22Rv1 (cell line): ENCODE measurements around the gene CTTNBP2.

Source experiments
- H3K27ac ChIP-seq: fragments of 450-650 bp; 2 replicates; pipeline ENCODE4 v1.5.1; 2017
- ZFX ChIP-seq: fragments of 450-650 bp; IDR thresholded peaks from 2 replicates; pipeline ENCODE4 v1.6.1; 2017; ENCODE audit warnings: antibody characterized with exemption, borderline replicate concordance
- TF ChIP-seq, protein P1 (sequence below): fragments of 450-650 bp; IDR thresholded peaks from 2 replicates; pipeline ENCODE4 v1.5.1; 2017; ENCODE audit warnings: mild to moderate bottlenecking

Gene CTTNBP2

DNA sequence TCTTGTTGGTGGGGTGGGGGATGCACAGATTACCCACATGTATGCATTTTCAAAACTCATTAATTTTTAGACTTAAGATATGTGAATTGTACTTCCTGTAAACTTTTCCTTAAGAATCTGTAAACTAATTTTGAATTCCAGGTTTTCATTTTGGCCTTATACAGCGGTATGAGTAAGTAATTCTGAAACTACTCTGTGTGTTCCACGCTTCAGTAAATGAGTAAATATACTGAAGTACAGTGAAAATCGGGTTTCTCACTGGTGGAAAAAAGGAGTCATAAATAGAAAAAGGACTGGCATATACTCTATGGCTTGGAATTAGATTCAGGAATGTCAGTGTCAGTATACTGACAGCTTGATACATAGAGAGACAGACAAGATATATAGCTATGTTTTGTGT, 72.8 kb downstream of the CTTNBP2 start:
- TF ChIP-seq ZFX, result no peak
- TF ChIP-seq, protein P1, sequence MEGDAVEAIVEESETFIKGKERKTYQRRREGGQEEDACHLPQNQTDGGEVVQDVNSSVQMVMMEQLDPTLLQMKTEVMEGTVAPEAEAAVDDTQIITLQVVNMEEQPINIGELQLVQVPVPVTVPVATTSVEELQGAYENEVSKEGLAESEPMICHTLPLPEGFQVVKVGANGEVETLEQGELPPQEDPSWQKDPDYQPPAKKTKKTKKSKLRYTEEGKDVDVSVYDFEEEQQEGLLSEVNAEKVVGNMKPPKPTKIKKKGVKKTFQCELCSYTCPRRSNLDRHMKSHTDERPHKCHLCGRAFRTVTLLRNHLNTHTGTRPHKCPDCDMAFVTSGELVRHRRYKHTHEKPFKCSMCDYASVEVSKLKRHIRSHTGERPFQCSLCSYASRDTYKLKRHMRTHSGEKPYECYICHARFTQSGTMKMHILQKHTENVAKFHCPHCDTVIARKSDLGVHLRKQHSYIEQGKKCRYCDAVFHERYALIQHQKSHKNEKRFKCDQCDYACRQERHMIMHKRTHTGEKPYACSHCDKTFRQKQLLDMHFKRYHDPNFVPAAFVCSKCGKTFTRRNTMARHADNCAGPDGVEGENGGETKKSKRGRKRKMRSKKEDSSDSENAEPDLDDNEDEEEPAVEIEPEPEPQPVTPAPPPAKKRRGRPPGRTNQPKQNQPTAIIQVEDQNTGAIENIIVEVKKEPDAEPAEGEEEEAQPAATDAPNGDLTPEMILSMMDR, result no peak
- no peak overlapping the region for H3K27ac ChIP-seq

DNA sequence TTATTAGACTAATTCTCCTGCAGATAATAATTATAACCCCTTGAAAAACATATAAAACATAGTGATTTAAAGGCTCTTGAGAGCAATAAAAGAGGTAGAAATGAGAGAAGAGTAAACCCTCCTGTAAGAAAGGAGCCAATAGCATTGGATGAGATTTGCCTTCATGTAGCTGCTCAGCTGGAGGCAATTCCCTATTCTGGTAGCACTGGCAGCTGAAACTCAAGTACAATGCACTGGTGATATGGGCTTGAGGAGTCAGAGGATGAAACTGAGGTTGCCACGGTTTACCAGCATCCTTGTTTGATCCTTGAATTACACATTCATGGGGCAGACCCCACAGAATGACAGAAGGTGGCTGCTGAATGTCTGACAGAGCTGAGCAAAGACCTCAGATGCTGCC, 76.4 kb downstream of the CTTNBP2 start:
- TF ChIP-seq, protein P1, result no peak
- TF ChIP-seq ZFX, result no peak
- no peak overlapping the region for H3K27ac ChIP-seq

DNA sequence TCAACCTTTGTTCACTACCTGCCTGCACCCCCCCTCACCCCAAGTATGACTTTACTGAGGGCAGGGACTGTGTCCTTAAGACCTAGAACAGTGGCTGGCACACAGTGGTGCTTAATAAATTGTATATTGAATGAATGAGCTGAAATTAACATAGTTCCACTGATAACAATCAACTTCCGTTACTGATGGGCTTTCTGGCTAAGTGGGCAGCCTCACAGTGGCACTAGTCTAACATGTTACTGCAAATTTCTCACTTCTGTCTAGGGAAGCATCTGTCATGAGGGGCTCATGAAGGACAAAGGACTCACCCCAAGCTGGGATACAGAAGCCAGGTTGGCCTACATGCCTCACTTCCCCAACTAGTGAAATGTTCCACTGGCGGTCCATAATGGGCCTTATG, 79.3 kb downstream of the CTTNBP2 start:
- TF ChIP-seq ZFX, result no peak
- TF ChIP-seq, protein P1, result no peak
- H3K27ac ChIP-seq, result no peak overlapping the region

DNA sequence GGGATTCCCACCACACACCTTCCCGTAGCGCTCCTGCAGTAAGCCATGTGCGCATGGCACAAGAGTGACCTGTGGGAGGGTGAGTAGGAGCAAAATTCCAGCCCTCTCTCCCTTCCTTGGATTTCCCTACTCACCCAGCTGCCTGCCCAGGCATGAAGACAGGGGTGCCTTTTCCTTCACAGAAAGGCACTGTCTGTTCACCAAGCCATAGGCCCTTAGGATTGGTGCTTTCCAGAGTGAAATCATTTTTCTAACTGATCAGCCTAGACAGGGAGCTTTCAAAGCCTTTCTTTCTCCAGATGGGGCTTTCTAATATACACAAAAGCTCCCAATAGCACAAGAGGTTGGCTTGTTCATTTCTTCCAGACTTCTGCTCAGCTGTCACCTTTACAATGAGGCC, 79.7 kb downstream of the CTTNBP2 start:
- TF ChIP-seq, protein P1, result no peak
- no peak for TF ChIP-seq ZFX
- no peak overlapping the region for H3K27ac ChIP-seq

DNA sequence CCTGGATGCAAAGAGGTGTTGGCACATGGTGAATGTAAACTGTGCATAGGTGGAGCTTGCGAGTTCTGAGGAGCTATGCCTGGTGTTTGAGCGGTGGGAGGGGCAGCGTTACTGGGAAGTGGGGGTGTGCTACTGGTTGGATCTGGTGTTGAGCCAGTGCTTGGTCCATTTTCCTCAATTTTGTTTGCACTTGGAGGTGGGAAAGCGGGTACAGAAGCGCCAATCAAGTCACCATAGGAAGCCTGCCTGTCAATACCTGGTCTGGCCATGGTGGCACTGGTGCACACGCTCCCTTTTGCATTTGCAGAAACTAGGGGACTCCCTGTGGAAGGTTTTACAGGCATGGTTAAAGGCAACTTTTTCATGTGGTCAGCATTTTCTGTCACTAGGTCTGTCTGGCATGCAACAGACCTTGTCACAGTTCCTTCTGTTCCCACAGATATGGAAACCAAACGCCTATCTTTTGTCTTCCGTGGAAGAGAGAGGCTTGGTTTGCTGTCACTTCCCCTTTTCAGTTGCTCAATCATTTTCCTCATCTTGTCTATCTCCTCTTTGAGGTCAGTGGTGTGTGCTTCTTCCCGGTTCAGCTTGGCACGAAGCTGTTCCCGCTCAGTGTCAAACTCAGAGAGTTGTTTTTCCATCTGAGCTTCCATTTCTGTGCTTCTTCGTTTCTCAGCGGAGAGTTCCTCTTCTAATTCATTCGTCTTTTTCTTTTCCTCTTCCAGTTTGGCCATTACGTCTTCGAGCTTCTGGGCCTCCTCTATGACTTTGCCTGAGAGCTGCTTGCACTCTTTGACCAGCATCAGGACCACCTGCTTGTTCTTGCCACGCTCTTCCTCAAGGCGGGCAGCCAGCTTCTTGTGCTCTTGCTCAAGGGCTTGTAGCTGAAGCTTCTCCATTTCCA, 81.1 kb downstream of the CTTNBP2 start:
- TF ChIP-seq, protein P1, result no peak; the same call in 1 of the 2 replicates
- TF ChIP-seq ZFX, result no peak

DNA sequence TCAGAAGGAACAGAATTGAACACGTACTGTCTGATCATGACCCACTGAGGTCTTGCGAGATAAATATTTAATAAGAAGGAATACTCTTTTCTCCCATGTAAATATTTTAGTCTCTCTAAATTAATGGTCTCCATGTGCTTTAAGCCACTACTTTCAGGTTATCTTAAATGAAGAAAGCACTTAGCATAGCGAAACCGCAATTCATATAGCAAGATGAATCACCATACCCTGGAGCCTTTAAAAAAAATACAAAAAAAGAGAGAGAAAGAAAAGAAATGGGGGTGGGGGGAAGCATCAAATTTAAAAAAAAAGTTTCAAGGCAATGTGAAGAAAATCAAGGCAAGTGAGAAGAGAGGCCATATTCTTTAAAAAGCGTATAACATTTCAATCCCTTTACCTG, 82.5 kb downstream of the CTTNBP2 start:
- no peak overlapping the region for H3K27ac ChIP-seq
- TF ChIP-seq, protein P1, result no peak
- no peak for TF ChIP-seq ZFX

More for the DNA sequence above, 81.1 kb downstream of the CTTNBP2 start:
- no peak overlapping the region for H3K27ac ChIP-seq

DNA sequence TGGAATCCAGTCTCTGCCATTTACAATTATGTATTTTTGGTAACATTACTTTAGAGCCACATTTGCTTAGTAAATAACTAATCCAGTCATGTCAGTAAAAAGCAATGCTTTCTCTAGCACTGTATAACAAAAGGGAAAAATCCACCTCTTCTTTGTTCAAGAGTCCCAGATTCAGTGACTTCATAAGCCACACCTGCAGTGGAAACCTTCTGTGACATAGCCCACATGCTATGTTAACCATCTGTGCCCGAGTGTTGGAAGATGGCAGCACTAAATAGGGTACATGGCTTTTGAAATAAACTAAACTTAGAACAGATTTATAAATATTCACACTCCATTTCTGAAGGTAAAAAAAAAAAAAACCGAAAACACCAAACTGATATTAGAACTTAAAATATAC, 83.0 kb downstream of the CTTNBP2 start:
- TF ChIP-seq, protein P1, result no peak

More for the DNA sequence above, 83.0 kb downstream of the CTTNBP2 start:
- no peak overlapping the region for H3K27ac ChIP-seq
